HAP-1 (cell line): ENCODE results near the gene SERPINB3.
"Not testable (repeated sequence)": the region's sequence is repeated elsewhere in the genome, so short reads cannot be mapped to it uniquely, and the experiment has no call there.

Experiments used
- DNase-seq, 2 experiments: peaks; one replicate each; pipeline ENCODE4 v3.0.0-alpha.2; 2016 to 2020; ENCODE audit warnings: low spot score in 2 of 2
- H3K27me3 ChIP-seq: fragments of 250-450 bp; sonication (Bioruptor Pico); 2 replicates; pipeline ENCODE4 v1.5.1; 2020; ENCODE audit warnings: low read depth, mild to moderate bottlenecking, moderate library complexity
- H3K36me3 ChIP-seq: fragments of 250-450 bp; sonication (Bioruptor Pico); replicated peaks from 2 replicates; pipeline ENCODE4 v1.5.1; 2020; ENCODE audit warnings: mild to moderate bottlenecking
- H3K4me1 ChIP-seq: fragments of 250-450 bp; sonication (Bioruptor Pico); 2 replicates; pipeline ENCODE4 v1.5.1; 2020; ENCODE audit warnings: mild to moderate bottlenecking
- H3K4me3 ChIP-seq: fragments of 250-450 bp; sonication (Bioruptor Pico); 2 replicates; pipeline ENCODE4 v1.5.1; 2020; ENCODE audit warnings: mild to moderate bottlenecking, moderate library complexity
- H3K9me3 ChIP-seq: fragments of 250-450 bp; sonication (Bioruptor Pico); 2 replicates; pipeline ENCODE4 v1.5.1; 2020; ENCODE audit warnings: mild to moderate bottlenecking, moderate library complexity
- in situ Hi-C: fragments of 300-500 bp; cut with MboI; formaldehyde crosslinking; loops from 3 replicates; pipeline ENCODE4 v1.14.3; 2020; ENCODE audit warnings: low sequenced_read_pairs, inconsistent platforms, mixed read lengths

The SERPINB3 gene

GRCh38 chr18:63661750-63662149 lies at the start of gene SERPINB3:
SERPINB3 (minus strand) TSS chr18:63661893; CDS start chr18:63661216, 677 bp downstream.
- H3K4me1 ChIP-seq, H3K27me3 ChIP-seq, DNase-seq, H3K36me3 ChIP-seq, in situ Hi-C loops, H3K4me3 ChIP-seq, H3K9me3 ChIP-seq: not testable (repeated sequence)

GRCh38 chr18:63708650-63709049 lies 47.0 kb upstream of the SERPINB3 start:
- Histone ChIP-seq H3K36me3 (no peaks in the 10 kb centered on the region), H3K4me3 (no peak overlapping the region), H3K4me1 (no peaks in the 10 kb centered on the region), H3K27me3 (peaks cover 4% of the 10 kb centered on the region; the same call in 1 of the 2 replicates), H3K9me3 (no peaks in the 10 kb centered on the region; the same call in 1 of the 2 replicates)
- DNase-seq, result no peak
- in situ Hi-C loops, result no loop called here

GRCh38 chr18:63707816-63708215 lies 46.1 kb upstream of the SERPINB3 start:
- H3K4me3 ChIP-seq, result no peak overlapping the region
- H3K4me1 ChIP-seq, result no peaks in the 10 kb centered on the region
- DNase-seq, result no peak
- H3K36me3 ChIP-seq, result no peaks in the 10 kb centered on the region
- no peaks in the 10 kb centered on the region; the same call in 1 of the 2 replicates for H3K9me3 ChIP-seq
- in situ Hi-C loops, result no loop called here
- H3K27me3 ChIP-seq, result peaks cover 4% of the 10 kb centered on the region; the same call in 1 of the 2 replicates

- no peak overlapping the region for H3K4me3 ChIP-seq
- in situ Hi-C loops, result no loop called here
- no peaks in the 10 kb centered on the region; the same call in 1 of the 2 replicates for H3K9me3 ChIP-seq
- no peaks in the 10 kb centered on the region for H3K27me3 ChIP-seq
- no peak for DNase-seq
- H3K36me3 ChIP-seq, result no peaks in the 10 kb centered on the region
- no peaks in the 10 kb centered on the region for H3K4me1 ChIP-seq
These were observed 43.7 kb upstream of the SERPINB3 start for GRCh38 chr18:63705401-63705800.

GRCh38 chr18:63702660-63703059 lies 41.0 kb upstream of the SERPINB3 start, which contains the start of gene SERPINB11:
SERPINB11 (plus strand) TSS chr18:63702960; CDS start chr18:63710194, 7,234 bp downstream.
- in situ Hi-C loops, result no loop called here
- no peaks in the 10 kb centered on the region for H3K36me3 ChIP-seq
- no peak within 1 kb of the TSS for H3K4me3 ChIP-seq
- H3K27me3 ChIP-seq, result no peaks in the 10 kb centered on the region
- H3K4me1 ChIP-seq, result no peaks in the 10 kb centered on the region
- DNase-seq, result no peak
- no peaks in the 10 kb centered on the region; the same call in 1 of the 2 replicates for H3K9me3 ChIP-seq

GRCh38 chr18:63701952-63702351 lies 40.3 kb upstream of the SERPINB3 start:
- Histone ChIP-seq H3K4me3 (no peak overlapping the region), H3K36me3 (no peaks in the 10 kb centered on the region), H3K27me3 (no peaks in the 10 kb centered on the region), H3K9me3 (no peaks in the 10 kb centered on the region; the same call in 1 of the 2 replicates), H3K4me1 (no peaks in the 10 kb centered on the region)
- in situ Hi-C loops, result no loop called here
- DNase-seq, result no peak

- no peaks in the 10 kb centered on the region for H3K36me3 ChIP-seq
- H3K4me3 ChIP-seq, result no peak overlapping the region
- no peak for DNase-seq
- H3K4me1 ChIP-seq, result no peaks in the 10 kb centered on the region
- in situ Hi-C loops, result no loop called here
- H3K9me3 ChIP-seq, result no peaks in the 10 kb centered on the region; the same call in 1 of the 2 replicates
- H3K27me3 ChIP-seq, result no peaks in the 10 kb centered on the region
These were observed 38.8 kb upstream of the SERPINB3 start for GRCh38 chr18:63700501-63700900.

- no peaks in the 10 kb centered on the region for H3K9me3 ChIP-seq
- H3K36me3 ChIP-seq, result no peaks in the 10 kb centered on the region
- no peaks in the 10 kb centered on the region for H3K27me3 ChIP-seq
- H3K4me3 ChIP-seq, result no peak overlapping the region
- no peaks in the 10 kb centered on the region for H3K4me1 ChIP-seq
- DNase-seq, result no peak
- in situ Hi-C loops, result no loop called here
These were observed 35.5 kb upstream of the SERPINB3 start for GRCh38 chr18:63697097-63697660.

GRCh38 chr18:63689064-63689463 lies 27.4 kb upstream of the SERPINB3 start:
- DNase-seq, result no peak
- H3K27me3 ChIP-seq, result no peaks in the 10 kb centered on the region
- H3K4me3 ChIP-seq, result no peak overlapping the region
- no peaks in the 10 kb centered on the region for H3K36me3 ChIP-seq
- no peaks in the 10 kb centered on the region for H3K4me1 ChIP-seq
- in situ Hi-C loops, result no loop called here
- no peaks in the 10 kb centered on the region for H3K9me3 ChIP-seq

GRCh38 chr18:63686871-63687270 lies 25.2 kb upstream of the SERPINB3 start:
- in situ Hi-C loops, result no loop called here
- Histone ChIP-seq H3K4me1 (no peaks in the 10 kb centered on the region), H3K27me3 (no peaks in the 10 kb centered on the region), H3K9me3 (no peaks in the 10 kb centered on the region), H3K4me3 (no peak overlapping the region), H3K36me3 (no peaks in the 10 kb centered on the region)
- DNase-seq, result no peak

GRCh38 chr18:63684718-63685117 lies 23.0 kb upstream of the SERPINB3 start:
- H3K4me1 ChIP-seq, result no peaks in the 10 kb centered on the region
- H3K4me3 ChIP-seq, result no peak overlapping the region
- no peaks in the 10 kb centered on the region for H3K9me3 ChIP-seq
- no peaks in the 10 kb centered on the region for H3K36me3 ChIP-seq
- no peak for DNase-seq
- in situ Hi-C loops, result no loop called here
- no peaks in the 10 kb centered on the region for H3K27me3 ChIP-seq

GRCh38 chr18:63683890-63684289 lies 22.2 kb upstream of the SERPINB3 start:
- DNase-seq, result no peak
- Histone ChIP-seq H3K27me3 (no peaks in the 10 kb centered on the region), H3K36me3 (no peaks in the 10 kb centered on the region), H3K4me3 (no peak overlapping the region), H3K4me1 (no peaks in the 10 kb centered on the region), H3K9me3 (no peaks in the 10 kb centered on the region)
- in situ Hi-C loops, result no loop called here

GRCh38 chr18:63683152-63683551 lies 21.5 kb upstream of the SERPINB3 start:
- Histone ChIP-seq H3K4me1 (no peaks in the 10 kb centered on the region), H3K27me3 (no peaks in the 10 kb centered on the region), H3K9me3 (no peaks in the 10 kb centered on the region), H3K36me3 (no peaks in the 10 kb centered on the region), H3K4me3 (no peak overlapping the region)
- DNase-seq, result no peak
- in situ Hi-C loops, result no loop called here

GRCh38 chr18:63681449-63682340 lies 20.0 kb upstream of the SERPINB3 start:
- in situ Hi-C loops, result no loop called here

More at GRCh38 chr18:63681449-63682340, 20.0 kb upstream of the SERPINB3 start:
- H3K4me3 ChIP-seq, result no peak overlapping the region
- no peaks in the 10 kb centered on the region for H3K36me3 ChIP-seq
- no peaks in the 10 kb centered on the region for H3K4me1 ChIP-seq
- no peaks in the 10 kb centered on the region for H3K9me3 ChIP-seq
- no peaks in the 10 kb centered on the region for H3K27me3 ChIP-seq
- no peak for DNase-seq
